Mesothelial cell of epicardium (in vitro differentiated cells): ENCODE results near the gene FAM163B. TPM values are rescaled to one million over a fixed set of nuclear protein-coding genes. Genes with fewer than 3 reads are reported as not detected.

ENCODE experiments used
- DNase-seq, 2 experiments: peaks; one replicate each; pipeline ENCODE4 v3.0.0; 2021; ENCODE audit warnings: low spot score in 2 of 2; ENCODE audit not compliant: unreplicated experiment in 2 of 2
- H3K27ac Mint-ChIP-seq: 2 replicates; pipeline ENCODE4 v1.8.0; 2021; ENCODE audit warnings: mixed read lengths
- H3K27me3 Mint-ChIP-seq: 2 replicates; pipeline ENCODE4 v1.8.0; 2021; ENCODE audit warnings: low read depth, mixed read lengths
- H3K36me3 Mint-ChIP-seq: 2 replicates; pipeline ENCODE4 v1.8.0; 2021; ENCODE audit warnings: mixed read lengths
- H3K4me1 Mint-ChIP-seq: 2 replicates; pipeline ENCODE4 v1.8.0; 2021; ENCODE audit warnings: mixed read lengths
- H3K4me3 Mint-ChIP-seq: 2 replicates; pipeline ENCODE4 v1.8.0; 2021; ENCODE audit warnings: mild to moderate bottlenecking, moderate library complexity, mixed read lengths
- H3K9me3 Mint-ChIP-seq: 2 replicates; pipeline ENCODE4 v1.8.0; 2021; ENCODE audit warnings: mixed read lengths
- CTCF ChIP-seq: fragments of 200-600 bp; sonication (generic); IDR thresholded peaks from one replicate; pipeline ENCODE4 v1.5.0; 2021; ENCODE audit warnings: antibody characterized with exemption; ENCODE audit not compliant: unreplicated experiment
- total RNA-seq: library from RNA; stranded (reverse); gene quantifications from 3 replicates; pipeline ENCODE4 v1.2.1, GENCODE V29; 2021

The FAM163B gene
- total RNA-seq, 1 donor from 2014 or later: 0.72 TPM

- H3K36me3 Mint-ChIP-seq: no peaks in the 10 kb centered on the region
Measured at GRCh38 chr9:133634081-133634691, 25.0 kb upstream of the FAM163B start.

GRCh38 chr9:133633681-133634080, 24.5 kb upstream of the FAM163B start:
- H3K36me3 Mint-ChIP-seq: no peaks in the 10 kb centered on the region
- DNase-seq: no peak
- TF ChIP-seq CTCF: no peak
- H3K4me3 Mint-ChIP-seq: no peak overlapping the region
- H3K27ac Mint-ChIP-seq: peak overlapping the region; percentile 8
- peaks cover 18% of the 10 kb centered on the region for H3K4me1 Mint-ChIP-seq
- H3K9me3 Mint-ChIP-seq: no peaks in the 10 kb centered on the region
- H3K27me3 Mint-ChIP-seq: peaks cover 15% of the 10 kb centered on the region

More at GRCh38 chr9:133634081-133634691, 25.0 kb upstream of the FAM163B start:
- H3K27ac Mint-ChIP-seq: peak overlapping the region; percentile 8
- H3K4me3 Mint-ChIP-seq: no peak overlapping the region
- peaks cover 18% of the 10 kb centered on the region for H3K4me1 Mint-ChIP-seq
- DNase-seq: no peak
- TF ChIP-seq CTCF: no peak
- H3K9me3 Mint-ChIP-seq: no peaks in the 10 kb centered on the region
- peaks cover 15% of the 10 kb centered on the region for H3K27me3 Mint-ChIP-seq

GRCh38 chr9:133632806-133633680, 23.9 kb upstream of the FAM163B start:
- DNase-seq: no peak
- peaks cover 11% of the 10 kb centered on the region for H3K27me3 Mint-ChIP-seq
- TF ChIP-seq CTCF: no peak
- H3K4me1 Mint-ChIP-seq: peaks cover 18% of the 10 kb centered on the region
- H3K9me3 Mint-ChIP-seq: no peaks in the 10 kb centered on the region
- no peak overlapping the region for H3K4me3 Mint-ChIP-seq
- H3K36me3 Mint-ChIP-seq: no peaks in the 10 kb centered on the region
- H3K27ac Mint-ChIP-seq: no peak overlapping the region

GRCh38 chr9:133631111-133631510, 21.9 kb upstream of the FAM163B start:
- H3K4me3 Mint-ChIP-seq: no peak overlapping the region
- peaks cover 18% of the 10 kb centered on the region for H3K27me3 Mint-ChIP-seq
- TF ChIP-seq CTCF: no peak
- H3K9me3 Mint-ChIP-seq: peaks cover 14% of the 10 kb centered on the region
- no peaks in the 10 kb centered on the region for H3K36me3 Mint-ChIP-seq
- no peak overlapping the region for H3K27ac Mint-ChIP-seq
- DNase-seq: no peak
- peaks cover 18% of the 10 kb centered on the region for H3K4me1 Mint-ChIP-seq

GRCh38 chr9:133629221-133630110, 20.3 kb upstream of the FAM163B start:
- H3K4me3 Mint-ChIP-seq: no peak overlapping the region
- TF ChIP-seq CTCF: no peak
- no peaks in the 10 kb centered on the region for H3K36me3 Mint-ChIP-seq
- H3K9me3 Mint-ChIP-seq: peaks cover 22% of the 10 kb centered on the region
- no peak for DNase-seq
- no peak overlapping the region for H3K27ac Mint-ChIP-seq
- peaks cover 10% of the 10 kb centered on the region for H3K4me1 Mint-ChIP-seq
- peaks cover 12% of the 10 kb centered on the region for H3K27me3 Mint-ChIP-seq
